GM12864 (cell line): Measurements from ENCODE around the gene ETV5.

Experiments used
- DNase-seq: peaks from one replicate; pipeline ENCODE4 v3.0.0-alpha.2; 2011; ENCODE audit warnings: low read depth
- H3K4me3 ChIP-seq: 2 replicates; pipeline ENCODE4 v1.5.1; 2011; ENCODE audit warnings: mild to moderate bottlenecking, low read depth, low read length, control low read depth
- CTCF ChIP-seq: IDR thresholded peaks from 2 replicates; pipeline ENCODE4 v1.5.1; 2011; ENCODE audit warnings: low read depth, mild to moderate bottlenecking, moderate library complexity, low read length, control low read depth, inconsistent platforms; ENCODE audit errors: missing control alignments

The ETV5 gene

DNA sequence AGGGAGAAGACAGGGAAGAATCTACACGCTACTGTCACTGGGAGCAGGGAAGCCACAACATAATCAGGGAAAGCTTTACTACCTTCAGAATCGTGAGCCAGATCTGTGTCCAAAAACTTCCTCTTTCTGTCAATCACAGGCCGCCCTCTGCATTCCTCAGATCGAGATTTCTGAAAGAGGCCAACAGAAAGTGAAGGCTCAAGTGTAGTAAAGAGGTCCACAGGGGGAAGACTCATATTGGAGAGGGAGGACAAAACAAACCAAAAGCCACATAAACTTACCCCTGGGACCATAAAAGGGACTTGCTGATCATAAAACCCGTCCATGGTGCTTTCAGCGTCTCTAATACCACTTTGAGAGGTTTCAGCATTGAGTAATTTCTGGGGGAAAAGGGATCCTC lies 3.3 kb downstream of the ETV5 start:
- no peak for DNase-seq
- TF ChIP-seq CTCF = no peak
- no peak overlapping the region for H3K4me3 ChIP-seq

DNA sequence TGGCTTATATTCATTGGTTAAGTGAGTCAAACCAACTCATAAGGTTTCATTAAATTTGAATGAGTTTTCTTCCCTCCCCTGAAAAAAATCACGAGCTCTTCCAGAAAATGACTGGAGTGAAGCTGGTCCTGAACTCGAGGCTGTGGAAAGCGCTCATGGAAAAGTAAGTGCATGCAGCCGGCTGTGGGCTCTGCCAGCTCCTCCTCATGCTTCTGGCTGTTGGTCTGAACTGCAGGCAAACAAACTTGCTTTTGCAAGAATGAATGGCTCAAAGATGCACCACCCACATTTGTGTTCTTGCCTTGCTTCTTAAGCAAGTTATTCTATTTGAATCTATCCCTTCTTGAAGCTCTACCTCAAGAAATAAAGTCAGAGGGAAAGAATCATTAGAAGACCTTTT lies 6.2 kb downstream of the ETV5 start:
- H3K4me3 ChIP-seq = no peak overlapping the region
- DNase-seq = no peak
- no peak for TF ChIP-seq CTCF

DNA sequence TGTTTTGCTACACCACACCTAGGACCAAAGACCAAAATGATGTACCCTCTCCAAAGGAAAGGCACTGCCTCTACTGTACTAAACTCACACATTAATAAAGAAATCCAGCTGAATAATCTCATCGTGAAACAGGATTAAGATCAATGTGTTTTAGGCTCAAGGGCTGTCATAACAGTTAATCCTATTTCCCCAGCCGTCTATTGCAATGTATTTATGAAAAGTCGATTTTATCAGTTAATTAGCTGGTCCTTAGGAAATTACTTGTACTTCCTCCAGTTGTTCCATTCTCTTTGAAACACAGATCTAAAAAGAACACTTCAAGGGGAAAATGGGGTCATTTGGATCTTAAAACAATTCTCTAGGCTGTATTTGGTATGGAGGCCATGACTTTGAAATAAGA lies 8.5 kb downstream of the ETV5 start:
- H3K4me3 ChIP-seq = no peak overlapping the region
- TF ChIP-seq CTCF = no peak

GRCh38 chr3:186099178-186099577 lies 9.7 kb downstream of the ETV5 start:
- no peak overlapping the region for H3K4me3 ChIP-seq
- no peak for DNase-seq
- no peak for TF ChIP-seq CTCF

More for the DNA sequence above, 8.5 kb downstream of the ETV5 start:
- DNase-seq = no peak

GRCh38 chr3:186098740-186099139 lies 10.1 kb downstream of the ETV5 start:
- H3K4me3 ChIP-seq = no peak overlapping the region
- no peak for TF ChIP-seq CTCF
- no peak for DNase-seq

- TF ChIP-seq CTCF = no peak
- no peak overlapping the region for H3K4me3 ChIP-seq
- no peak for DNase-seq
Measured at GRCh38 chr3:186097663-186098451, 11.0 kb downstream of the ETV5 start.

GRCh38 chr3:186097317-186097662 lies 11.6 kb downstream of the ETV5 start:
- no peak for DNase-seq
- no peak for TF ChIP-seq CTCF
- no peak overlapping the region for H3K4me3 ChIP-seq
